Retinal pigment epithelial cell (primary cell): ENCODE measurements around the gene LHPP.

Source experiments
- DNase-seq: peaks from one replicate; pipeline ENCODE4 v3.0.0-alpha.2; 2010; ENCODE audit warnings: low read depth
- H3K4me3 ChIP-seq: 2 replicates; pipeline ENCODE4 v1.5.1; 2011; ENCODE audit warnings: mild to moderate bottlenecking, low read length, control low read depth, moderate library complexity
- TF ChIP-seq, protein P1 (sequence below): conservative IDR thresholded peaks from 2 replicates; pipeline ENCODE4 v1.5.1; 2011; ENCODE audit warnings: low read depth, low read length, control low read depth, inconsistent platforms

LHPP gene

DNA sequence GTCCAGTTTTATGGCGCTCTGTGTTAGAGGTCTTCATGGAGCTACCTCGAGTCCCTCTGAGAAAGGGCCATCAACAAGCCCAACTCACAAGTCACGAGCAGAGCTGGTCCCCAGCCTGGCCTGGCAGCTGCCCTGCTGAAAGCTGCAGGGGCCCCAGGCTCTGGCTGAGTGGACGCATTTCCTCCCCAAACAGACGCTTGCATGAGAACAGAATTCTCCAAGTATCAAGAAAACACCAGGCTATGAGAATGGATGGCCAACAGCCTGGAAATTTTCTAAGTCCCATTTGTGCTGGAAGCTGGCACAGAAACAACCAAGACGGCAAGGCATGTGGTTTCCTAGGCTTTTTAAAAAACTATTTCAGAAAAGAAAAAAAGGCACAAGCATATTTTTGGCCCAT lies 167.8 kb downstream of the LHPP start:
- TF ChIP-seq, protein P1, sequence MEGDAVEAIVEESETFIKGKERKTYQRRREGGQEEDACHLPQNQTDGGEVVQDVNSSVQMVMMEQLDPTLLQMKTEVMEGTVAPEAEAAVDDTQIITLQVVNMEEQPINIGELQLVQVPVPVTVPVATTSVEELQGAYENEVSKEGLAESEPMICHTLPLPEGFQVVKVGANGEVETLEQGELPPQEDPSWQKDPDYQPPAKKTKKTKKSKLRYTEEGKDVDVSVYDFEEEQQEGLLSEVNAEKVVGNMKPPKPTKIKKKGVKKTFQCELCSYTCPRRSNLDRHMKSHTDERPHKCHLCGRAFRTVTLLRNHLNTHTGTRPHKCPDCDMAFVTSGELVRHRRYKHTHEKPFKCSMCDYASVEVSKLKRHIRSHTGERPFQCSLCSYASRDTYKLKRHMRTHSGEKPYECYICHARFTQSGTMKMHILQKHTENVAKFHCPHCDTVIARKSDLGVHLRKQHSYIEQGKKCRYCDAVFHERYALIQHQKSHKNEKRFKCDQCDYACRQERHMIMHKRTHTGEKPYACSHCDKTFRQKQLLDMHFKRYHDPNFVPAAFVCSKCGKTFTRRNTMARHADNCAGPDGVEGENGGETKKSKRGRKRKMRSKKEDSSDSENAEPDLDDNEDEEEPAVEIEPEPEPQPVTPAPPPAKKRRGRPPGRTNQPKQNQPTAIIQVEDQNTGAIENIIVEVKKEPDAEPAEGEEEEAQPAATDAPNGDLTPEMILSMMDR: no peak
- DNase-seq: no peak
- no peak overlapping the region for H3K4me3 ChIP-seq

DNA sequence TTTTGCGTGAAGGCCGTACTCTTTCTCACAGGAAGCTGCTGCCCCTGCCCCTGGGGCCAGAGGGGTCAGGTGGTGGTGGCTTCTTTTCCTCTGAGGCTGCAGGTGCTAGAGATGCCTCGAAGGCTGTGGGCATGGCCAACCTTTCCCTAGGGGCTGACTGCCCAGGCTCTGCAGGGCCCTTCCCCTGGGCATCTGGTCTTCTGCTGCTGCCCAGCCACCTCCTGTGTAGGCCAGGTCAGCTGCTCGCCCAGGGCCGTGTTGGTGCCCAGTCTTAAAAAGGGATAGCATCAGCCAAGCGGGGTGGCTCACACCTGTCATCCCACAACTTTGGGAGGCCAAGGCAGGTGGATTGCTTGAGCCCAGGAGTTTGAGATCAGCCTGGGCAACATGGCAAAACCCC lies 168.2 kb downstream of the LHPP start:
- TF ChIP-seq, protein P1: no peak
- DNase-seq: no peak
- H3K4me3 ChIP-seq: no peak overlapping the region

DNA sequence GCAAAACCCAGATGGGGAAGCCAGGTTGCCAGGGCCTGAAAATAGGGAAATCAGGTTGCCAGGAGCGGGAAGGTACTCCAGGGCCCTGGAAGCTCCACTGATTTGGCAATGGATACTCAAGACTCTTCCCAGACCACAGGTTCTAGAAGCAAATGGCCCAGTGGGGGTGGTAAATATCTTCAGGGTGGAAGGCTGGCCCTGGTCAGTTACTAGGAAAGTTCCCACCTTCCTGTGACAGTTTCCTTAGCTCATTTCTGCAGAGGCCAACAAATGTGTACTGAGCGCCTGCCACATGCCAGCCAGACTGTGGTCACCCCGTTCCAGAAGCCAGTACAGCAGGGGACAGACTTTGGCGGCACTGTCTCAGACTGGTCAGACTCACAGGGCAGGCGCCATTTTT lies 168.9 kb downstream of the LHPP start:
- TF ChIP-seq, protein P1: no peak
- no peak overlapping the region for H3K4me3 ChIP-seq
- no peak for DNase-seq

DNA sequence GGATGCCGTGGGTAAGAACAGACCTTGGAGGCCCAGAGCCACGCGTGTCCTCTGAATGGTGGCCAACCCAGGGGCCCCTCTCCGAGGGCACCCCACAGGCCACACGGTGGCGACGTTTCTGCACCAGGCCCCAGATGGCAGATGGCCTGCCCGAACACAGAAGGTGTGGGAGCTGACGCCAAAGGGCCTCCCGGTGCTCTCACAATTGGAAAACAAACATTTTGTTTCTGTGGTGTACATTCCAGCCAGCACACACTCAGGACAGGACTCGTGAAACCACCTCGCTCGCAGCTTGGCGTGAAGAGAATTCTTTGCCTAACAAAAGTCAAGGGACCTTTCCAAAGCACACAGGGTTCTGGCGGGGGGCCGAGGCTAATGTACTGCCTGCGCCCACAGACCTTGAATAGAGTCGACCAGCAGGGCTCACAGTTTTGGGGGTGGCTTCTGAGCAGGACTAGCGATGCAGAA lies 170.5 kb downstream of the LHPP start:
- H3K4me3 ChIP-seq: no peak overlapping the region
- TF ChIP-seq, protein P1: peak; percentile 38
- no peak for DNase-seq

DNA sequence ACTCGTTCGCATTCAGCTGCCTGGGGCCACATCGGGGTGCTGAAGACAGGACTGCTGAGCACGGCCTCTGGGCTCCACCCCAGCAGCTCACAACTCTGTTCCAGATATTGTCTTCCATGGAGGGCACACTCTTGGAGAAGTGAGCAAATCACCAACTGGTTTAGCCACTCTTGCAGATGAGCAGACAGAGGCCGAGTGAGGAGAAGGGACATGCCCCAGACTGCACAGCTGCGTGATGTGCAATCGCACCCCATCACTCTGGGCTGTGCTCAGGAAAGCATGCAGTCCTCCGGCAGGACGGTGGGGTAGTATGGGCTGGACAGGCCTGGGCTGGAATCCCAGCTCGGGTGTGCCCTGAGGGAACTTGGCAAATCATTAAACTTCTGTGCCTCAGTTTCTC lies 170.9 kb downstream of the LHPP start:
- DNase-seq: no peak
- TF ChIP-seq, protein P1: no peak
- H3K4me3 ChIP-seq: no peak overlapping the region

DNA sequence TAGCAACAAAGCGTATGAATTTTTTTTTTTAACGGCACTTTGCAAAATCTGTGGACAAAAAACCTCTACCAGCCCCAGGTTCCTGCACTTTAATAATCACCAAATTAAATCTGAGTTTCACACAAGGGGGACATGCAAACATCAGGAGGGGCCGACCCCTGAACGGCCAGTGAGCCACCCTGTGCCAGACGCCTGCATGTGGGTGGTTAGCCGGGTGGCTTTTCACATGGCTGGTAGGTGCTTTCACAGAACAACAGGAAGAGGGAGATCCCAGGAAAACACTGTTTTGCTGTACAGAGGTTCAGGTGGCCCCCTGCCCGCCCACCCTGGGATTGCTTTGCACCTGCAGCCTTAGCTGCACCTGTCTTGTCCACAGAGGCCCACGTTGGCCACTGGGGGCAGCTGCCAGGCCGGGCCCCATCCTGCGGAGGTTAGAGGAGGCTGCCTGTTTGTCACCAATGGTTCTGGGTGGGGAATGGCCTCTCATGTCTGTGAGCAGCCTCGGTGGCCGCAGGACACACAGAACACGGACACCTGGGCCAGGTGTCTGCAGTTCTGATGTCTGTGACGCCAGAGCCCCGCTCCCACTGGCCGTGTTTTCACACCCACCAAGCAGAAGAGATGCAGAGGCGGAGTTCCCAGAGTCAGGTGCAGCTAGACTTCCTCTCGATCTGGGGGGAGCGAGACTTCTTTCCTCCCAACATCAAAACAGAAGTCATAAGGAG lies 174.8 kb downstream of the LHPP start:
- TF ChIP-seq, protein P1: no peak
- no peak for DNase-seq
- H3K4me3 ChIP-seq: no peak overlapping the region

DNA sequence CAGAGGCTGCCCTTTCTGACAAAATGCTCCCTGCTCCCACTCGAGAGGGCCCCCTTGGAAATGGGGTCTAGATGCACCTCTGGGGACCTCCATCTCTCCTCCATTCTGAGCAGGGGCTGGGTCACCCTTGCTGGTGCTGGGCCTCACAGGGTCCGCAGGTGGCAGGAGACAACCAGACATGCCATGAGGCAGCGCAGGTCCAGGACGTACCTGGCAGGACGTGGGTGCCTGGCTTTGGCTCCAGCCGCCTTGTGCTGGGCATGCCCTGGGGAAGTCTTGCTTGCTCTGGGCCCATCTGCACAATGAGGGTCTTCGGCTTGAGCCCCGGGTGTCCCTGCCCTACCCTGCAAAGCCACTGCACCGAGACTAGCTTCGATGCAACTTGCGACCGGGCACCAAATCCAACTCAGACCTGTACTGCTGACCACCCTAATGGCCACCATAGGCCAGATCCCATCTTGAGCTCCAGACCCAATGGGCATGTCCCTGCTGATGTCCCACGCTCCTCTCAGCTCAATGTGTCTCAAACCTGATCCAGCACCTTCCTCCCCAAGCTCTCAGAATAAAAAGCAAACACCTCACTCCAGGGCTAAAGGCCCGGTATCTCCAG lies 175.6 kb downstream of the LHPP start:
- H3K4me3 ChIP-seq: no peak overlapping the region
- DNase-seq: no peak
- TF ChIP-seq, protein P1: no peak
